Inflammatory macrophage treated with lipopolysaccharide for 4 hours (primary cell): ENCODE data around the gene USP17L24.
"Not testable (repeated sequence)": the region's sequence is repeated elsewhere in the genome, so short reads cannot be mapped to it uniquely, and the experiment has no call there.

Experiments used
- DNase-seq: peaks from one replicate; pipeline ENCODE4 v3.0.0-alpha.2; 2020

Gene USP17L24, protein sequence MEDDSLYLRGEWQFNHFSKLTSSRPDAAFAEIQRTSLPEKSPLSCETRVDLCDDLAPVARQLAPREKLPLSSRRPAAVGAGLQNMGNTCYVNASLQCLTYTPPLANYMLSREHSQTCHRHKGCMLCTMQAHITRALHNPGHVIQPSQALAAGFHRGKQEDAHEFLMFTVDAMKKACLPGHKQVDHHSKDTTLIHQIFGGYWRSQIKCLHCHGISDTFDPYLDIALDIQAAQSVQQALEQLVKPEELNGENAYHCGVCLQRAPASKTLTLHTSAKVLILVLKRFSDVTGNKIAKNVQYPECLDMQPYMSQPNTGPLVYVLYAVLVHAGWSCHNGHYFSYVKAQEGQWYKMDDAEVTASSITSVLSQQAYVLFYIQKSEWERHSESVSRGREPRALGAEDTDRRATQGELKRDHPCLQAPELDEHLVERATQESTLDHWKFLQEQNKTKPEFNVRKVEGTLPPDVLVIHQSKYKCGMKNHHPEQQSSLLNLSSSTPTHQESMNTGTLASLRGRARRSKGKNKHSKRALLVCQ

GRCh38 chr4:9324865-9325264 lies at the start of gene USP17L24:
Gene USP17L24 (plus strand): TSS chr4:9325165. CDS start chr4:9325165, 0 bp downstream.
- DNase-seq, result not testable (repeated sequence)

DNA sequence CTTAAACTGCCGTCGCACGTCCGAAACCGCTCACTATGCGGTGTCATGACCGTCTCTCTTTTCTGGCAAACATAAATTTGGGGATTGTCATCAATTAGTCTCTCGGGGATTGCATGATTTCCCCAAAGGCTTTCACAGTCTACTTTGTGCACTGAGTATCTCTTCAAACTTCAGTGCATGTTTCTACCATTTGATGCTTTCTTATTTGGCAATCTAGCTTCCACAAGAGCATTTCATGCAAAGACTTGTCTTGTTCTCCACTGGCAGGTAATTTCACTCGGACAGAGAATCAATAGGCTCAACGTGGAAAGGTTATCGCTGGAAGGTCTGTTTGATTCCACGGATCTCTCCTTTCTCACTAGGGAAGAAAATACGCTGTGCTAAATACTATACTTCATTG lies 774 bp upstream of the USP17L24 start:
- not testable (repeated sequence) for DNase-seq

GRCh38 chr4:9329611-9330010 lies 4.6 kb downstream of the USP17L24 start, which contains the start of gene USP17L25:
Gene USP17L25 (plus strand): TSS chr4:9329911. CDS start chr4:9329911, 0 bp downstream.
- DNase-seq, result not testable (repeated sequence)

DNA sequence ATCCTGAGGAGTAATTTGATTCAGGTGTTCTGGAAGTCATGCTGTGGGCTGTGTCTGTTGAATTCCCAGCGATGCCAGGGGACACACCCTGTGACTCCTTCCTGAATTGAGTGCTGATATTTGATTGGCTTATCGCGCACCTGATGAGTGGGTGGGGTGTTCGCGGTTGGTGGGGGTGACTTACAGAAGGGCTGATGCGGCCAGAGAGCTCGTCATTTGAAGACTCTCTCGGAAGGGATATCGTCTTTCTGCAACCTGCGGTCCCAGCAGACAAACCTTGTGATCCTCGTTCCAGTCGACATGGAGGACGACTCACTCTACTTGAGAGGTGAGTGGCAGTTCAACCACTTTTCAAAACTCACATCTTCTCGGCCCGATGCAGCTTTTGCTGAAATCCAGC lies 9.4 kb downstream of the USP17L24 start, which contains the start of gene USP17L26:
Gene USP17L26 (plus strand): TSS at position 301 of the 400 bp plus-strand sequence. CDS start 0 bp downstream, at position 301.
- not testable (repeated sequence) for DNase-seq

DNA sequence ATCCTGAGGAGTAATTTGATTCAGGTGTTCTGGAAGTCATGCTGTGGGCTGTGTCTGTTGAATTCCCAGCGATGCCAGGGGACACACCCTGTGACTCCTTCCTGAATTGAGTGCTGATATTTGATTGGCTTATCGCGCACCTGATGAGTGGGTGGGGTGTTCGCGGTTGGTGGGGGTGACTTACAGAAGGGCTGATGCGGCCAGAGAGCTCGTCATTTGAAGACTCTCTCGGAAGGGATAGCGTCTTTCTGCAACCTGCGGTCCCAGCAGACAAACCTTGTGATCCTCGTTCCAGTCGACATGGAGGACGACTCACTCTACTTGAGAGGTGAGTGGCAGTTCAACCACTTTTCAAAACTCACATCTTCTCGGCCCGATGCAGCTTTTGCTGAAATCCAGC lies 14.1 kb downstream of the USP17L24 start, which contains the start of gene USP17L5:
Gene USP17L5 (plus strand): TSS at position 301 of the 400 bp plus-strand sequence. CDS start 0 bp downstream, at position 301.
- not testable (repeated sequence) for DNase-seq

GRCh38 chr4:9343848-9344247 lies 18.9 kb downstream of the USP17L24 start, which contains the start of gene USP17L27:
Gene USP17L27 (plus strand): TSS chr4:9344148. CDS start chr4:9344148, 0 bp downstream.
- DNase-seq, result not testable (repeated sequence)

GRCh38 chr4:9348593-9348992 lies 23.6 kb downstream of the USP17L24 start, which contains the start of gene USP17L28:
Gene USP17L28 (plus strand): TSS chr4:9348893. CDS start chr4:9348893, 0 bp downstream.
- not testable (repeated sequence) for DNase-seq

- DNase-seq, result not testable (repeated sequence)
These were observed 25.9 kb downstream of the USP17L24 start for GRCh38 chr4:9350866-9351265.

DNA sequence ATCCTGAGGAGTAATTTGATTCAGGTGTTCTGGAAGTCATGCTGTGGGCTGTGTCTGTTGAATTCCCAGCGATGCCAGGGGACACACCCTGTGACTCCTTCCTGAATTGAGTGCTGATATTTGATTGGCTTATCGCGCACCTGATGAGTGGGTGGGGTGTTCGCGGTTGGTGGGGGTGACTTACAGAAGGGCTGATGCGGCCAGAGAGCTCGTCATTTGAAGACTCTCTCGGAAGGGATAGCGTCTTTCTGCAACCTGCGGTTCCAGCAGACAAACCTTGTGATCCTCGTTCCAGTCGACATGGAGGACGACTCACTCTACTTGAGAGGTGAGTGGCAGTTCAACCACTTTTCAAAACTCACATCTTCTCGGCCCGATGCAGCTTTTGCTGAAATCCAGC lies 28.4 kb downstream of the USP17L24 start, which contains the start of gene USP17L29:
Gene USP17L29 (plus strand): TSS at position 301 of the 400 bp plus-strand sequence. CDS start 0 bp downstream, at position 301.
- not testable (repeated sequence) for DNase-seq

- DNase-seq, result not testable (repeated sequence)
These were observed 37.9 kb downstream of the USP17L24 start, which contains the start of gene USP17L30 for GRCh38 chr4:9362829-9363228. Gene USP17L30 (plus strand): TSS chr4:9363129. CDS start chr4:9363129, 0 bp downstream.
